Measurements from ENCODE around the gene ADK. TPM values are rescaled to one million over a fixed set of nuclear protein-coding genes. Genes with fewer than 3 reads are reported as not detected.

Gene ADK
- total RNA-seq, 1 experiment from 2014 or later: 26.8 TPM

DNA sequence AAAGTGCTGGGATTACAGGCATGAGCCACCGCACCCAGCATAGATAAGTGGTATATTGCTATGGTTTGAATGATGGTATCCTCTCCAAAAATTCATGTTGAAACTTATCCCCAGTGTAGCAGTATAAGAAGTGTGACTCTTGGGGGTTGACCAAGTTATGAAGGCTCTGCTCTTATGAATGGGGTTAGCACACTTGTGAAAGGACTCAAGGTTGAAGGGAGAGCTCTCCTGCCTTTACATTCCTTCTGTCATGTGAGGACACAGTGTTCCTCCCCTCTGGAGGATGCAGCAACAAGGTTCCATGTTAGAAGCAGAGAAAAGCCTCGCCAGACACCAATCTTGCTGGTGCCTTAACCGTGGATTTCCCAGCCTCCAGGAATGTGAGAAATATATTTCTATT, 58.0 kb downstream of the ADK start:
- Histone ChIP-seq H3K9me3 (ENCODE audit: control insufficient read depth, low read depth, low read length) (no peaks in the 10 kb centered on the region), H3K27me3 (ENCODE audit: insufficient read depth, low read length) (no peaks in the 10 kb centered on the region), H3K23me2 (ENCODE audit: insufficient read length, low read depth, low read length, poor library complexity, severe bottlenecking) (no peaks in the 10 kb centered on the region), H3K23ac (ENCODE audit: insufficient read length, low read depth, low read length) (no peak overlapping the region), H3T11ph (ENCODE audit: low read length) (no peak overlapping the region), H2BK12ac (ENCODE audit: insufficient read length, low read depth, low read length) (no peak overlapping the region), H2BK20ac (ENCODE audit: low read depth, low read length, poor library complexity, severe bottlenecking) (no peak overlapping the region), H3K9ac (ENCODE audit: extremely low read depth, insufficient read length, low read length) (no peak overlapping the region), H3K4me2 (ENCODE audit: insufficient read depth, insufficient read length, low read length) (no peak overlapping the region), H4K20me1 (ENCODE audit: control insufficient read depth, insufficient read depth, insufficient read length) (no peaks in the 10 kb centered on the region), H3K56ac (ENCODE audit: insufficient read length, low read depth, low read length) (no peak overlapping the region), H4K5ac (ENCODE audit: insufficient read length, low read depth, low read length) (no peak overlapping the region), H3K79me2 (ENCODE audit: insufficient read depth, low read length) (no peaks in the 10 kb centered on the region; the same call in 1 of the 2 replicates), H3K14ac (ENCODE audit: insufficient read depth, low read length) (no peak overlapping the region), H4K91ac (ENCODE audit: insufficient read length, low read depth, low read length) (no peak overlapping the region), H3K4me1 (ENCODE audit: insufficient read depth, low read length) (no peaks in the 10 kb centered on the region), H2BK15ac (ENCODE audit: low read depth, low read length) (no peak overlapping the region), H2AFZ (ENCODE audit: low read length) (no peak overlapping the region), H3K27ac (ENCODE audit: insufficient read length, low read depth, low read length) (no peak overlapping the region), H3K4ac (ENCODE audit: low read depth, low read length) (no peak overlapping the region), H2BK120ac (ENCODE audit: low read depth, low read length, poor library complexity, severe bottlenecking) (no peak overlapping the region), H4K8ac (replicated peaks; ENCODE audit: insufficient read length, low read depth, low read length) (no peak overlapping the region), H2BK5ac (ENCODE audit: insufficient read length, low read length) (no peak overlapping the region), H3K79me1 (ENCODE audit: insufficient read depth, low read depth, low read length, poor library complexity, severe bottlenecking) (no peaks in the 10 kb centered on the region), H2AK5ac (ENCODE audit: insufficient read length, low read length) (no peak overlapping the region), H3K18ac (ENCODE audit: insufficient read length, low read depth, low read length) (no peak overlapping the region)
- no peaks in the 10 kb centered on the region for H3K27me3 Mint-ChIP-seq (ENCODE audit: low read depth)
- no peaks in the 10 kb centered on the region for H3K9me3 Mint-ChIP-seq
- peak overlapping the region; percentile 58 to 79 (median 70); a peak in 4 of 7 replicates for H3K27ac Mint-ChIP-seq
- H3K4me3 Mint-ChIP-seq: no peak overlapping the region
- no peak for DNase-seq
- TF ChIP-seq, protein P1, sequence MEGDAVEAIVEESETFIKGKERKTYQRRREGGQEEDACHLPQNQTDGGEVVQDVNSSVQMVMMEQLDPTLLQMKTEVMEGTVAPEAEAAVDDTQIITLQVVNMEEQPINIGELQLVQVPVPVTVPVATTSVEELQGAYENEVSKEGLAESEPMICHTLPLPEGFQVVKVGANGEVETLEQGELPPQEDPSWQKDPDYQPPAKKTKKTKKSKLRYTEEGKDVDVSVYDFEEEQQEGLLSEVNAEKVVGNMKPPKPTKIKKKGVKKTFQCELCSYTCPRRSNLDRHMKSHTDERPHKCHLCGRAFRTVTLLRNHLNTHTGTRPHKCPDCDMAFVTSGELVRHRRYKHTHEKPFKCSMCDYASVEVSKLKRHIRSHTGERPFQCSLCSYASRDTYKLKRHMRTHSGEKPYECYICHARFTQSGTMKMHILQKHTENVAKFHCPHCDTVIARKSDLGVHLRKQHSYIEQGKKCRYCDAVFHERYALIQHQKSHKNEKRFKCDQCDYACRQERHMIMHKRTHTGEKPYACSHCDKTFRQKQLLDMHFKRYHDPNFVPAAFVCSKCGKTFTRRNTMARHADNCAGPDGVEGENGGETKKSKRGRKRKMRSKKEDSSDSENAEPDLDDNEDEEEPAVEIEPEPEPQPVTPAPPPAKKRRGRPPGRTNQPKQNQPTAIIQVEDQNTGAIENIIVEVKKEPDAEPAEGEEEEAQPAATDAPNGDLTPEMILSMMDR (conservative IDR thresholded peaks at IDR 0.05): no peak
- peaks cover 7 to 8% of the 10 kb centered on the region in 2 experiments; a peak in 1 of 4 replicates for H3K4me1 Mint-ChIP-seq
- H3K36me3 Mint-ChIP-seq (ENCODE audit: insufficient read depth in 1 of 3, low read depth in 3 of 3): peaks cover 4 to 12% (median 8%) of the 10 kb centered on the region in 3 experiments; a peak in 5 of 7 replicates
- WGBS (ENCODE audit: extremely low coverage, insufficient read length, low lambda C conversion rate): no CpG with 5 or more reads among the region's 3 CpGs
